ENCODE measurements around the gene ZBTB42. TPM values are rescaled to one million over a fixed set of nuclear protein-coding genes. Genes with fewer than 3 reads are reported as not detected.

Gene ZBTB42
- polyA plus RNA-seq, 1 donor (not counting 4 experiments of a cell fraction or from before 2014, with no cell fraction given) = 0.50 TPM

- H3K27ac ChIP-seq (ENCODE audit: control insufficient read depth, insufficient read depth, low read length) = peak overlapping the region; percentile 59
Observed at GRCh38 chr14:104752423-104752734, 48.5 kb upstream of the ZBTB42 start.

GRCh38 chr14:104752735-104753527, 48.0 kb upstream of the ZBTB42 start, which contains the start of gene SIVA1:
Gene SIVA1 (plus strand): TSS chr14:104753147. CDS start chr14:104753202, 55 bp downstream.
- TF ChIP-seq CTCF (optimal IDR thresholded peaks at IDR 0.05 in 1 of 3, IDR thresholded peaks at IDR 0.05 in 1 of 3, conservative IDR thresholded peaks at IDR 0.05 in 1 of 3; ENCODE audit: extremely low read depth in 1 of 3, insufficient read depth in 2 of 3, low read length in 3 of 3) = no peak
- TF ChIP-seq EZH2 (IDR thresholded peaks at IDR 0.05; ENCODE audit: low read length) = no peak
- Histone ChIP-seq H3K4me2 (ENCODE audit: control insufficient read depth, extremely low read depth, insufficient read depth, low read depth, low read length) (peak within 1 kb of the TSS; percentile 96), H3K36me3 (ENCODE audit: control insufficient read depth in 2 of 2, extremely low read depth in 1 of 2, insufficient read depth in 2 of 2, low read length in 2 of 2) (peaks cover 17 to 18% of the 10 kb centered on the region in 2 experiments), H3K9me1 (ENCODE audit: control insufficient read depth, extremely low read depth, insufficient read depth, low read length) (no peaks in the 10 kb centered on the region), H3K9ac (ENCODE audit: control insufficient read depth, extremely low read depth, insufficient read depth, low read length) (peak within 1 kb of the TSS; percentile 93), H3K79me2 (ENCODE audit: control insufficient read depth, insufficient read depth, low read length) (peaks cover 39% of the 10 kb centered on the region), H3K27me3 (ENCODE audit: control insufficient read depth, extremely low read depth, insufficient read depth, low read length) (no peaks in the 10 kb centered on the region), H3K4me1 (ENCODE audit: control insufficient read depth, extremely low read depth, insufficient read depth, low read length) (peaks cover 40% of the 10 kb centered on the region), H3K9me3 (ENCODE audit: control insufficient read depth, low read depth, low read length) (no peaks in the 10 kb centered on the region), H3K4me3 (ENCODE audit: control insufficient read depth in 2 of 3, extremely low read depth in 1 of 3, insufficient read depth in 2 of 3, low read depth in 1 of 3, low read length in 3 of 3) (peak within 1 kb of the TSS; percentile 79 to 97 (median 86)), H4K20me1 (ENCODE audit: control insufficient read depth, extremely low read depth, insufficient read depth, low read length) (peaks cover 3% of the 10 kb centered on the region), H3K27ac (ENCODE audit: control insufficient read depth, insufficient read depth, low read length) (peak within 1 kb of the TSS; percentile 84), H2AFZ (ENCODE audit: control insufficient read depth, low read length) (peak within 1 kb of the TSS; percentile 94)
- dilution Hi-C loops (cut with MboI; ENCODE audit: extremely low pct_ligation_motif_present, low sequenced_read_pairs) = loop anchor here (10.0 kb wide), 1 partner anchor 72 kb away; no protein-coding TSS in a partner anchor
- DNase-seq (ENCODE audit: low read depth, low spot score) = peak; percentile 97
- peak; percentile 75 for FAIRE-seq

More at GRCh38 chr14:104752423-104752734, 48.5 kb upstream of the ZBTB42 start:
- Histone ChIP-seq H3K9ac (ENCODE audit: control insufficient read depth, extremely low read depth, insufficient read depth, low read length) (peak overlapping the region; percentile 66), H3K79me2 (ENCODE audit: control insufficient read depth, insufficient read depth, low read length) (peaks cover 34% of the 10 kb centered on the region), H3K4me1 (ENCODE audit: control insufficient read depth, extremely low read depth, insufficient read depth, low read length) (peaks cover 45% of the 10 kb centered on the region), H3K36me3 (ENCODE audit: control insufficient read depth in 2 of 2, extremely low read depth in 1 of 2, insufficient read depth in 2 of 2, low read length in 2 of 2) (peaks cover 14% of the 10 kb centered on the region in 2 experiments), H4K20me1 (ENCODE audit: control insufficient read depth, extremely low read depth, insufficient read depth, low read length) (peaks cover 3% of the 10 kb centered on the region), H3K4me3 (ENCODE audit: control insufficient read depth in 2 of 3, extremely low read depth in 1 of 3, insufficient read depth in 2 of 3, low read depth in 1 of 3, low read length in 3 of 3) (peak overlapping the region; percentile 56 to 97 (median 70)), H3K9me1 (ENCODE audit: control insufficient read depth, extremely low read depth, insufficient read depth, low read length) (no peaks in the 10 kb centered on the region), H2AFZ (ENCODE audit: control insufficient read depth, low read length) (peak overlapping the region; percentile 94), H3K27me3 (ENCODE audit: control insufficient read depth, extremely low read depth, insufficient read depth, low read length) (no peaks in the 10 kb centered on the region), H3K9me3 (ENCODE audit: control insufficient read depth, low read depth, low read length) (no peaks in the 10 kb centered on the region), H3K4me2 (ENCODE audit: control insufficient read depth, extremely low read depth, insufficient read depth, low read depth, low read length) (peak overlapping the region; percentile 77)
- dilution Hi-C loops (cut with MboI; ENCODE audit: extremely low pct_ligation_motif_present, low sequenced_read_pairs) = loop anchor here (10.0 kb wide), 1 partner anchor 72 kb away; no protein-coding TSS in a partner anchor
- FAIRE-seq = no peak
- TF ChIP-seq CTCF (optimal IDR thresholded peaks at IDR 0.05 in 1 of 3, IDR thresholded peaks at IDR 0.05 in 1 of 3, conservative IDR thresholded peaks at IDR 0.05 in 1 of 3; ENCODE audit: extremely low read depth in 1 of 3, insufficient read depth in 2 of 3, low read length in 3 of 3) (no peak), EZH2 (IDR thresholded peaks at IDR 0.05; ENCODE audit: low read length) (no peak)
- no peak for DNase-seq (ENCODE audit: low read depth, low spot score)
